MCF 10A (cell line): ENCODE data around the gene FBXW2. TPM values are rescaled to one million over a fixed set of nuclear protein-coding genes. Genes with fewer than 3 reads are reported as not detected.

Experiments used
- BruUV-seq: library from RNA; stranded (reverse); fragments of 400-500 nt; replicated peaks from 2 replicates; lab custom pipeline; 2021; lab: Mats Ljungman, UMichigan
- CTCF ChIA-PET: fragments of 300-600 bp; sonication (Branson Sonifier 250); formaldehyde crosslinking; extraction: SDS; loops from one replicate; lab custom pipeline; 2021; ENCODE audit warnings: antibody characterized with exemption, inconsistent platforms; lab: Yijun Ruan, JAX
- POLR2A ChIA-PET: fragments of 300-600, 350-650 bp; sonication (Branson Sonifier 250); formaldehyde crosslinking; extraction: SDS; loops from one replicate; lab custom pipeline; 2020; ENCODE audit warnings: antibody characterized with exemption, inconsistent platforms; lab: Yijun Ruan, JAX
- DNase-seq: peaks from one replicate; pipeline ENCODE4 v3.0.0-alpha.2; 2018; ENCODE audit not compliant: unreplicated experiment
- H3K27ac Mint-ChIP-seq: one replicate; pipeline ENCODE4 v1.8.0; 2022; ENCODE audit warnings: mild to moderate bottlenecking, low read depth, mixed read lengths; ENCODE audit not compliant: unreplicated experiment
- H3K27me3 Mint-ChIP-seq: one replicate; pipeline ENCODE4 v1.8.0; 2022; ENCODE audit warnings: mixed read lengths; ENCODE audit not compliant: insufficient read depth, unreplicated experiment
- H3K36me3 Mint-ChIP-seq: one replicate; pipeline ENCODE4 v1.8.0; 2022; ENCODE audit warnings: mild to moderate bottlenecking, moderate library complexity, mixed read lengths; ENCODE audit not compliant: insufficient read depth, unreplicated experiment
- H3K4me1 Mint-ChIP-seq: one replicate; pipeline ENCODE4 v1.8.0; 2022; ENCODE audit warnings: mixed read lengths; ENCODE audit not compliant: insufficient read depth, unreplicated experiment
- H3K4me3 Mint-ChIP-seq: one replicate; pipeline ENCODE4 v1.8.0; 2022; ENCODE audit warnings: mild to moderate bottlenecking, moderate library complexity, mixed read lengths; ENCODE audit not compliant: unreplicated experiment
- H3K9me3 Mint-ChIP-seq: one replicate; pipeline ENCODE4 v1.8.0; 2022; ENCODE audit warnings: mixed read lengths; ENCODE audit not compliant: unreplicated experiment
- intact Hi-C: fragments of 100-400 bp; cut with micrococcal nuclease; formaldehyde crosslinking; loops from 2 replicates; pipeline ENCODE4 v1.14.1; 2022
- total RNA-seq: library from RNA; stranded (reverse); gene quantifications from 2 replicates; pipeline ENCODE4 v1.2.3, GENCODE V29; 2022
- TF ChIP-seq, protein P1 (sequence below): fragments of 200-600 bp; IDR thresholded peaks from one replicate; pipeline ENCODE4 v1.8.0; 2022; ENCODE audit warnings: antibody characterized with exemption, mild to moderate bottlenecking; ENCODE audit not compliant: unreplicated experiment

The FBXW2 gene
- total RNA-seq, 1 experiment from 2014 or later, result 53.9 TPM

DNA sequence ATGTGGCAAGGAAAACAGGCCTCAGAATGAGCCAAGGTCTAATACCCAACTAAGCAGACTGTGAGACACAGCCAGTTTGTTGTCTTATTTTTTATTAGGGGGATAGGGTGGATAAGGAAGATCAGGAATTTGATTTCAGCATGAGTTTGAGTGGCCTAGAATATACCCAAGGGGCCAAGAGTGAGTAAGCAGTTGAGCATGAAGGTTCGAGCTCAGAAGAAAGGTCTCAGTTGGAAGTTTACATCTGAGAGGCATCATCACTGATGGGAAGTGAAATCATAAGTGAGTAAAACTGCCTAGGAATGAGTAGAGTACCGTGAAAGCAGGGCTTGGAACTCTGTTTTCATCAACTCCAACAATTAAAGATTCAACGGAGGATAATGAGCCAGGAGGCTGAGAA lies 36.9 kb upstream of the FBXW2 start:
- TF ChIP-seq, protein P1, sequence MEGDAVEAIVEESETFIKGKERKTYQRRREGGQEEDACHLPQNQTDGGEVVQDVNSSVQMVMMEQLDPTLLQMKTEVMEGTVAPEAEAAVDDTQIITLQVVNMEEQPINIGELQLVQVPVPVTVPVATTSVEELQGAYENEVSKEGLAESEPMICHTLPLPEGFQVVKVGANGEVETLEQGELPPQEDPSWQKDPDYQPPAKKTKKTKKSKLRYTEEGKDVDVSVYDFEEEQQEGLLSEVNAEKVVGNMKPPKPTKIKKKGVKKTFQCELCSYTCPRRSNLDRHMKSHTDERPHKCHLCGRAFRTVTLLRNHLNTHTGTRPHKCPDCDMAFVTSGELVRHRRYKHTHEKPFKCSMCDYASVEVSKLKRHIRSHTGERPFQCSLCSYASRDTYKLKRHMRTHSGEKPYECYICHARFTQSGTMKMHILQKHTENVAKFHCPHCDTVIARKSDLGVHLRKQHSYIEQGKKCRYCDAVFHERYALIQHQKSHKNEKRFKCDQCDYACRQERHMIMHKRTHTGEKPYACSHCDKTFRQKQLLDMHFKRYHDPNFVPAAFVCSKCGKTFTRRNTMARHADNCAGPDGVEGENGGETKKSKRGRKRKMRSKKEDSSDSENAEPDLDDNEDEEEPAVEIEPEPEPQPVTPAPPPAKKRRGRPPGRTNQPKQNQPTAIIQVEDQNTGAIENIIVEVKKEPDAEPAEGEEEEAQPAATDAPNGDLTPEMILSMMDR, result no peak
- H3K4me1 Mint-ChIP-seq, result no peaks in the 10 kb centered on the region
- ChIA-PET CTCF (interaction anchor here (0.6 kb wide), 1 partner anchor 30 kb away, joined by 5 read pairs; no protein-coding TSS in a partner anchor), POLR2A (no interaction called here)
- no TSS peak for BruUV-seq
- no peak overlapping the region for H3K4me3 Mint-ChIP-seq
- H3K36me3 Mint-ChIP-seq, result peaks cover 81% of the 10 kb centered on the region
- no peaks in the 10 kb centered on the region for H3K9me3 Mint-ChIP-seq
- intact Hi-C loops, result no loop called here
- no peak for DNase-seq
- no peak overlapping the region for H3K27ac Mint-ChIP-seq
- H3K27me3 Mint-ChIP-seq, result no peaks in the 10 kb centered on the region

DNA sequence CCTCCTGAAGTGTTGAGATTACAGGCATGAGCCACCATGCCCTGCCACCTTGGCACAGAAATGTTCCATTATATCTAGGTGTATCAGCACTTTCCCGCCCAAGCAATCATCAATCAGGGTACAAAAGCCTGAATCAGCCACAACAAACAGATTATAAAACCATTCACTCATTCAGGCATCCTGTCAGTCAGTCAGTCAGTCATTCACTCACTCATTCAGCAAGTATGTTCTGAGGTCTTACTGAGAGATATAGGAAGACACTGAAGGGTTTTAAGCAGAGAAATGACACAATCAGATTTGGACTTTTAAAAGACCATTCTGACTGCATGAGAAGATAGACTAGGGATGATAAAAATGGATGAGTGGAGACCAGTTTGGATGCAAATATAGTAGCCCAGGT lies 36.4 kb upstream of the FBXW2 start:
- no peak for DNase-seq
- Mint-ChIP-seq H3K27ac (no peak overlapping the region), H3K36me3 (peaks cover 85% of the 10 kb centered on the region), H3K4me3 (no peak overlapping the region), H3K4me1 (no peaks in the 10 kb centered on the region), H3K9me3 (no peaks in the 10 kb centered on the region), H3K27me3 (no peaks in the 10 kb centered on the region)
- TF ChIP-seq, protein P1, result no peak
- ChIA-PET CTCF (interaction anchor here (0.6 kb wide), 1 partner anchor 30 kb away, joined by 5 read pairs; no protein-coding TSS in a partner anchor), POLR2A (no interaction called here)
- BruUV-seq, result no TSS peak
- intact Hi-C loops, result no loop called here

DNA sequence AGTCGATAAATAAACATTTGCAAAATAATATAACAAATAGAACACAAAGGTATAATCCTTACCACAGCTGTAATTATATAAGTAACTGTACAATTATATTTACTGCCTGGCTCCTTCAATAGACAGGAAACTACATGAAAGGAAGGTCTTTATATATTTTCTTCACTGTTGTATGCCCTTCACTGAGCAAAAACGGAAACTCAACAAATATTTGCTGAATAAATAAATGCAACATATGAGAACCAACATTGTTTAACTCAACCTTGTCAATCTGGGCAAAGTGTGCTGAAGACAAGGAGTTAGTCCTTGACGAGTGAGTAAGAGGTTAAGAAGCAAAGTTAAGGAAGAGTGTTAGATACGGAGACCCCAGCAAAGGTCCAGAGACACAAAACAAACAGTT lies 26.9 kb upstream of the FBXW2 start:
- intact Hi-C loops, result no loop called here
- TF ChIP-seq, protein P1, result no peak
- Mint-ChIP-seq H3K4me1 (no peaks in the 10 kb centered on the region), H3K27me3 (no peaks in the 10 kb centered on the region), H3K36me3 (peaks cover 90% of the 10 kb centered on the region), H3K27ac (no peak overlapping the region), H3K4me3 (no peak overlapping the region), H3K9me3 (no peaks in the 10 kb centered on the region)
- CTCF ChIA-PET, result interaction anchor here (0.8 to 1.3 kb wide), 2 partner anchors 23 to 29 kb away, joined by 3 read pairs; no protein-coding TSS in a partner anchor
- POLR2A ChIA-PET, result no interaction called here
- DNase-seq, result no peak
- no TSS peak for BruUV-seq

DNA sequence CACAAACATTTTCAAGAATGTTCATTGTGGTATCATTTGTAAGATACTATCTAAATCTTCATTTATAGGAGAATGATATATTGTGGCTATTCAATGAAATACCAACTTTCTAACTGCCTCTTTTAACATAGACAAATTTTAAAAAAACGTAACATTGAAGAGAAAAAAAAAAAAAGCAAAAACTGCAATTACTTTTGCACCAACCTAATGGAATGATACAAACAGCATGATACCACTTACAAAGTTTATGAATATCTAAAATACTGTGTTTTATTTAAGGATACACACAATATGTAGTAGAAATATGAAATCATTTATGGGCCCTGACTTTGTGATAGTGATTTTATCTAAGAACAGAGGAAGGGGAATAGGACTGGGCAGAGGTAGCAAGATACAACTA lies 25.4 kb upstream of the FBXW2 start:
- CTCF ChIA-PET, result interaction anchor here (0.7 to 1.2 kb wide), 2 partner anchors 76 to 751 kb away, joined by 3 read pairs; no protein-coding TSS in a partner anchor
- H3K27me3 Mint-ChIP-seq, result no peaks in the 10 kb centered on the region
- BruUV-seq, result no TSS peak
- H3K4me1 Mint-ChIP-seq, result no peaks in the 10 kb centered on the region
- intact Hi-C loops, result no loop called here
- H3K4me3 Mint-ChIP-seq, result no peak overlapping the region
- TF ChIP-seq, protein P1, result no peak
- H3K9me3 Mint-ChIP-seq, result no peaks in the 10 kb centered on the region
- DNase-seq, result no peak
- no peak overlapping the region for H3K27ac Mint-ChIP-seq
- POLR2A ChIA-PET, result no interaction called here
- H3K36me3 Mint-ChIP-seq, result peaks cover 79% of the 10 kb centered on the region
